AML-193 (cell line): ENCODE results near the gene FLT4.
"Not testable (repeated sequence)": the region's sequence is repeated elsewhere in the genome, so short reads cannot be mapped to it uniquely, and the experiment has no call there.

ENCODE experiments used
- DNase-seq, 2 experiments: peaks; one replicate each; lab custom pipeline; 2025; lab: John Stamatoyannopoulos, UW

The FLT4 gene

DNA sequence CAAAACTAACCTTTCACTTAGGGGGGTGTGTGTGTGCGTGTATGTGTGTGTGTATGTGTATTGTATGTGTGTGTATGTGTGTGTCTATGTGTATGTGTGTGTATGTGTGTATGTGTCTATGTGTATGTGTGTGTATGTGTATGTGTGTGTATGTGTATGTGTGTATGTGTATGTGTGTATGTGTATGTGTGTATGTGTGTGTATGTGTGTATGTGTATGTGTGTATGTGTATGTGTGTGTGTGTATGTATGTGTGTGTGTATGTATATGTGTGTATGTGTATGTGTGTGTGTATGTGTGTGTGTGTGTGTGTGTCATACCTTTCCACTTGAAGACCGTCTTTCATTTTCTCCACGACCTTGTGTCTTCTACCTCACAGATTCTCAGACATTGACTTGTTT lies 20.8 kb upstream of the FLT4 start:
- no peak for DNase-seq

GRCh38 chr5:180669661-180670060 lies 20.3 kb upstream of the FLT4 start:
- DNase-seq: no peak

DNA sequence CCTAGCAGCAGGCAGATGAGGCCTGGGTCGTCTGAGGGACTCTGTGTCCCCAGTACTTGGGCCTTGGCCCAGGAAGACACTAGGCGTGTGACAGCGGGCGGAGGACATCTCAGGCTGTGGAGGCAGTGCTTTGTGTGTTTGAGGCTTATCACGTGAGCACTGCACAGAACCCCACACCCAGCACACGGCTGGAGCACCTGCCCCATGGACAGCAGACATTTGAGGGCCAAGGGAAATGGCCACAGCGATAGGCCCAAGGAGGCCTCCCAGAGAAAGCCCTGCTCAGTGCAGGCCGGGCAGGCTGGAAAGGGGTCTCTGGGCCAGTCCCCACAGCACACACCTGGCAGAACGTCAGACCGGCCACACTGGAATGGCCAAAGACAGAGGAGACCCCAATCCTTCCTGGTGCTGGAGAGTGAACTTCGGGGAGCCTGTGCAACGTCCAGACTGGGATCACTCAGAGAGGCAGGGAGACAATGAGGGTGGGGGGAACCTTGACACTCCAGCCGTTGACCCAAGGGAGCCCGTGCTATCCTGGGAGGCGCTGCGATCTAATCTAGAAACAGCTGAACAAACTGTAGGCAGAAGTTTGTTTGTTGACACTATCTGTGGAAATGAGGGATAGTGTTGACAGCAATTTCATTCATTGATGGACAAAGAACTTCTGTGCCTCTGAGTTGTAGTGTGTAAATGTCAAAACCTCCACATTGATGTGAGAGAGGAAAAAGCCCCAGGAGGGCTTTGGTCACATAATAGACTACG lies 19.6 kb upstream of the FLT4 start:
- no peak for DNase-seq

DNA sequence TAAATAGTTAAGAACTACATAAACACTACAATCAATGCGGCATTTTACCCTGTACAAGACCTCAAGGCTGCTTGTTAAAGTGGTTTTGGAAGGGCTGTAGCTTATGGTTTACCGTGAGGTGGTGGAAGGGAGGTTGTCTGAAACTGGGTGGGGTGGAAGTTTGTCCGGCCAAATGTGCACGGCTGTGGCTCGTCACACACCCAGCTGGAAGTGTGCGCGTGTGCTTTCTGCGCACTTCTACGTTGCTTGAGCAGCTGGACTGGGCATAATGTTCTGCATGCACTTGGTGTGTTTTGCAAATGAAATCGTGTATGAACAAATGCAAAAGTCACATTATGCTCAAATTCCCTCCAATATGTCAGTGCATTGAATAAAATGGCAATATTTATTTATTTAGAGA lies 17.4 kb upstream of the FLT4 start:
- DNase-seq: no peak

DNA sequence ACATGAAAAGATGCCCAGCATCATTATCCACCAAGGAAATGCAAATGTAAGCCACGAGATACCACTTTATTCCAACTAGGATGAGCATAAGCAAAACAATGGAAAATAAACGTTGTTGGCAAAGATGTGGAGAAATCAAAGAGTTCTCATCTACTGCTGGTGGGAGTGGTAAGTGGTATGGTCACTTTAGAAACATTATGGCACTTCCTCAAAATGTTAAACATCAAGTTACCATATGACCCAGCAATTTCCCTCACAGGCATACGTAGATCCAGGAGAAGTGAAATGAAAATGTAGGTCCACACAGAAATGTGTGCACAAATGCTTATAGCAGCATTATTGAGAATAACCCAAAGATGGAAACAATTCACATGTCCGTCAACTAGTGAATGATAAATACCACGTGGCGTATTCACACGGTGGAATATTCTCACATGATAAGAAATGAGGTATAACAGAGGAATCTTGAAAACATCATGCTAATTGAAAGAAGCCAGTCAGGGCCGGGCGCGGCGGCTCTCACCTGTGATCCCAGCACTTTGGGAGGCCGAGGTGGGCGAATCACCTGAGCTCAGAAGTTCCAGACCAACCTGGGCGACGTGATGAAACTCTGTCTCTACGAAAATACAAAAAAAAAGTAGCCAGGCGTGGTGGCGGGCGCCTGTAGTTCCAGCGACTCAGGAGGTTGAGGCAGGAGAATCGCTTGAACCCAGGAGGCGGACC lies 16.4 kb upstream of the FLT4 start:
- no peak for DNase-seq

DNA sequence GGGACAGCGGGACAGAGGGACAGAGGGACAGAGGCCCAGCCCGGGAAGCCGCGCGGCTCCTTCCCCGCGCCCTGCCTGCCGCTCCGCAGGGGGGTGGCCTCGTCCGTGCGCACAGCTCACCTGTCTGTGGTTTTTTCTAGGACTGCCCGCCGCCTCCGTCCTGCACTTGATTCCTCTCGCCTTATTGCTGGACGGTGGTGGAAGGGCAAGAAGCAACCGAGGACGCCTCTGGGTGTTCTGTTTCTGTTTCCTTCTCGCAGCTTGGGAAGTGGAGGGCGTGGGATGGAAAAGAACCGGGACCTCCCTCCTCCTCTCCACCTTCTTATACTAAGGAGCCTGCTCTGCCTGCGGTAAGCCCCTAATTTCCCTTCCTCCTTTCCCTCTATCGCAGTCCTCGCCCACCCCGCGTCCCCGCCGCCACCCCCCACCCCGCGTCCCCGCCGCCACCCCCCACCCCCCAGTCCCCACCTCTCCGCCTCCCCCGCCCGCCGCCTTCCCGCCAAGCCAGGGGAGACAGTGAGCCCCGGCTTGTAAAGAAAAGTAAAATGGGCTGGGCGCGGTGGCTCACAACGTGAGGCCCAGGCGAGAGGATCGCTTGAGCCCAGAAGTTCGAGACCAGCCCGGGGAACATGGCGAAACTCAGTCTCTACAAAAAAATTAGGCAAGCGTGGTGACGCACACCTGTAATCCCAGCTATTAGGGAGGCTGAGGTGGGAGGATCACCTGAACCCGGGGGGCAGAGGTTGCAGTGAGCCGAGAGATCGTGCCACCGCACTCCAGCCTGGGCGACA lies 9.6 kb upstream of the FLT4 start:
- DNase-seq: no peak

DNA sequence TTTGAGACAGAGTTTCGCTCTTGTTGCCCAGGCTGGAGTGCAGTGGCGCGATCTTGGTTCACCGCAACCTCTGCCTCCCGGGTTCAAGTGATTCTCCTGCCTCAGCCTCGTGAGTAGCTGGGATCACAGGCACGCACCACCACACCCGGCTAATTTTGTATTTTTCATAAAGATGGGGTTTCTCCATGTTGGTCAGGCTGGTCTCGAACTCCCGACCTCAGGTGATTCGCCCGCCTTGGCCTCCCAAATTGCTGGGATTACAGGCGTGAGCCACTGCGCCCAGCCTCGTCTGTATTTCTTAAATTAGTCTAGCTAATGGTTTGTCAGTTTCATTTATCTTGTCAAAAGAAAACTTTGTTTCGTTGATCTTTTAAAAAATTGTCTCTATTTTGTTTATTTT lies 5.8 kb upstream of the FLT4 start:
- DNase-seq: not testable (repeated sequence)

DNA sequence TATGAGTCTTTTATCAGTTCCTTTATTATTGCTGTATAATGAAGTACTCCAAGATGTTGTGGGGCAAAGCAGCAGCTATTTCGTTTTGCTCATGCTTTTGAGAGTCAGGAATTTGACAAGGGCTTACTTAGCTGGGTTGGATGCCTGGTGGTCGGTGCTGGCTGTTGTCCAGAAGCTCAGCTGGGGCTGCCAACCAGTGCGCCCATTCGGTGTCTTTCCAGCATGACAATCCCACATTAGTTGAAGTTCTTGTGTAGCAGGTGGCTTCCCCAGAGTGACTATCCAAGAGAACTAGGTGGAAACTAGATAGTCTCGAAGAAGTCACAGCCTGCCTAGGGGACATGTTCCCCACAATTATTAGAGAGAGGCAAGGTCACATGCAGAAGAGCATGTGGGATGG lies 3.4 kb upstream of the FLT4 start:
- no peak for DNase-seq

DNA sequence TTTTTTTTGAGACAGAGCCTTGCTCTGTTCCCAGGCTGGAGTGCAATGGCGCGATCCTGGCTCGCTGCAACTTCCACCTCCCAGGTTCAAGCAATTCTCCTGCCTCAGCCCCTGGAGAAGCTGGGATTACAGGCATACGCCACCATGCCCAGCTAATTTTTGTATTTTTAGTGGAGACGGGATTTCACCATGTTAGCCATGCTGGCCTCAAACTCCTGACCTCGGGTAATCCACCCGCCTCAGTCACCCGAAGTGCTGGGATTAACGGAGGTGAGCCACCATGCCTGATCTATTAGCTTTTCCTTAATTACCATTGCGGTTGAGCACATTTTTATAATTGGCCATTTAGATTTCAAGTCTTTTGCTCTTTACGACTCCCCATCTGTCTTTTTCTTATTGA lies 2.9 kb upstream of the FLT4 start:
- no peak for DNase-seq

- no peak for DNase-seq
Measured at GRCh38 chr5:180648658-180649296, 623 bp downstream of the FLT4 start.

DNA sequence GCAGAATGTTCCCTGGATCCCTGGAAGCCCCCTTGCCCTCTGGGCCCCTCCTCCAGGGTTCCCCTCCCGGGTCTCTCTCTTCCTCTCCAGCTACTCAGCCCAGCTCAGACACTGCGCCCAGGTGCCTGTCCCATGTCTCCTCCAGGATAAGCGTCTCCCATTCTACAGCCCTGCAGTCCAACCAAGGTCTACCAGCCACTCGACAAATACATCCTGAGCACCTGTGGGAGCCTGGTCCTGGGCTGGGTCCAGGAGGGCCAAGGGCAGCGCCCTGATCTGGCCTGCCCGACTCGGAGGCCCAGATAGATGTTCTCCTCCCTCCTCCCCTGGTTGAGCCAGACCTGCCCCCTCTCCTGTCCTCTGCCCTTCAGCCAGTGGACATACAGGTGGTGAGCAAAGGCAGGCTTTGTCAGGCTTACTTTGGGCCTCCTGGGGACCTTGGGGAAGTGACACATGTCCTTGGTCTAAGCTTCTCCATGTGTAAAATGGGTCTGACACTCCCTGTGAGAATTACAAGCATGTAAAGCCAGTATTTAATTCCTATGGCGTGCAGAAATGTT lies 1.4 kb downstream of the FLT4 start:
- no peak for DNase-seq

GRCh38 chr5:180647465-180647864 lies 1.9 kb downstream of the FLT4 start:
- DNase-seq: no peak

DNA sequence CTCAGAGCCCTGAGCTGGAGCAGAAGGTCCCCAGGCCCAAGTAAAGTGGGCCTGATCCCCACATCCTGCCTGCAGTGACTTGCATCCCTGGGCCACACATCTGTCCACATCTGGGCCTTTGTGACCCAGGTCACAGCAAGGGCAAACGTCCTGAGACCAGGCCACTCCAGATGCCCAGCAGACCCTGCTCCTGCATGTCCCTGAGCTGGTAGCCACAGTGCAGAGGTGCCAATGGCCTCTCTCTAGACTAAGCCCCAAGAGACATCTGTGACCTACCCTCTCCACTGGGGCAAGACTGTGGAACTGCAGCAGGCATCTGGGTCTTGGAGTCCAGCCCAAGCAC lies 2.5 kb downstream of the FLT4 start:
- DNase-seq: no peak

GRCh38 chr5:180646289-180646962 lies 3.0 kb downstream of the FLT4 start:
- DNase-seq: no peak

GRCh38 chr5:180645274-180646204 lies 3.9 kb downstream of the FLT4 start:
- DNase-seq: no peak

- DNase-seq: no peak
Measured at GRCh38 chr5:180644825-180645273, 4.6 kb downstream of the FLT4 start.

DNA sequence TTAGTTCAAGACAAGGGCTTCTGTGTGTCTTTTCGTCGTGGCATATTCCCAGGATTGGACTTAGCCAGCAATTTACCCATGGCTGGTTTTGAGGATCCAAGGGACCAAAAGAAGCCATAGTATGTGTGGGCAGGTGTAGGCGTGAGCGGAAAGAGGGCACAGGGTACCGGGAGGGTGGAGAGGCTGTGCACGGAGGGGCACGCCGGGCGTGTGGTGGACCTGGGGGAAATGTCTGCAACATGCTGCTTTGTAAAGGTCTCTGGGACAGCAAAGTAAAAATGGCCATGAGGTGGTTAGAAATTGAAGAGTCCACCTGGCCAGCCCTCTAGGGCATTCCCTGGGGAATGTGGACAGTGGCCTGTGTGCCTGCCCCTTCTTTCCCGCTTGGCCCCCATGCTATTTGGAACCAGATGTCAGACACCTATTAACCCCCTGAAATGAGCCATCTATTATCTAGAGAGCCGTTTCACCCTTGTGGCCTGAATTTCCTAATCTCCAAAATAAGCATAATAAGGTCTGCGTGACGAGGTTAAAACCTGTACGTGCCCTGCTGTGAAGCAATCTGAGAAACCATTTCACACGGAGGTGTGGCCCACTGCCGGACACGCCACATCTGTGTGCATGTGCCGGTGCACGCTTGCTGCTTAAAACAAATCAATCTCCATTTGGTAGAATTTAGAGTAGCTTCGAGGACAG lies 5.1 kb downstream of the FLT4 start:
- no peak for DNase-seq

DNA sequence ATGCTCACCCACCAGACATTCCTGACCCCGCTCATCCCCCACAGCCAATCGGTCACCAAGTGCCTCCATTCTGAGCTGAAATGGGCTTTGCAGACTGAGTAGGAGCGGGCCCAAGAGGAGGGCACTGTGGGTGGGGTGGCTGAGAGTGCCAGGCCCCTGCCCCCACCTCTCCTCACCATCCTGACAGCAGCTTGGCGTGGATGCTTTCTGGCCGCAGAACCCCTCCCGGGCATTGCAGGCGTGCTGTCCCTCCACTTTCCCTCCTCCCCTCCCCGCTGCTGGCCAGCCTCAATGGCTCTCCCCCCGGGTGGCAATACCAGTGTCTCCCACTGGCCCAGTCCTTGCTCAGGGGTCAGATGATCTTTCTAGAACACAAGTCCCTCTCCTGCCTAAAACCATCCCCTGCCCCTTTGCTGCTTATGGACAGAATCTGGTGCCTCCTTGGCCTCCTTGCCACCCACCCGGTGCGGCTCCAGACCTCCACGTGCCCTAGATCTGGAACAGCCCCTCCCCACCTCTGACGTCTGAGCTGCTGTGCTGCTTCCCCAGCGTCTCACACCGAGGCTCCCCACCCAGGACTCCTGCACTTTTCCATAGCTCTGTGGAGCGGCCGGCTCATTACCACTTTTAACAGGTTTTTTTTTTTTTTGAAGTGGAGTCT lies 6.1 kb downstream of the FLT4 start:
- no peak for DNase-seq

DNA sequence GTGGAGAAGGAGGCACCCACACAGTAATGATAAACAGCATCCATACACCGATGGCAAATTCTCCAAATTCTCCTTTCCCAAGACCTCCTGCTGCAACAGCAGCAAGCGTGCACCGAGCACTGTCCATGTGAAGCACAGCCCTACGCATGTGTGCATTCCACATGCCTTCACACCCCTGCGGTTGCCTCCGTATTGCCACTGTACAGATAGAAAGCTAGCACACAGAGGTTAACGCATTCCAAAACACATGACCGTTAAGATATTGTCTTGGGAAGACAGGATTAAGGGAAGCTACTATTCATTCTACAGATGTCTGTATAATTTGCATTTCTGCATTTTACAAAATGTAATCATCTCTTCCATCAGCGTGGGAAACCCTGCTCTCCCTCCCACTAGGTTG lies 6.6 kb downstream of the FLT4 start:
- DNase-seq: no peak
